Measurements from ENCODE around the gene MBP. TPM values are rescaled to one million over a fixed set of nuclear protein-coding genes. Genes with fewer than 3 reads are reported as not detected.

MBP gene
- polyA plus RNA-seq, 1 experiment = 5.3 TPM

DNA sequence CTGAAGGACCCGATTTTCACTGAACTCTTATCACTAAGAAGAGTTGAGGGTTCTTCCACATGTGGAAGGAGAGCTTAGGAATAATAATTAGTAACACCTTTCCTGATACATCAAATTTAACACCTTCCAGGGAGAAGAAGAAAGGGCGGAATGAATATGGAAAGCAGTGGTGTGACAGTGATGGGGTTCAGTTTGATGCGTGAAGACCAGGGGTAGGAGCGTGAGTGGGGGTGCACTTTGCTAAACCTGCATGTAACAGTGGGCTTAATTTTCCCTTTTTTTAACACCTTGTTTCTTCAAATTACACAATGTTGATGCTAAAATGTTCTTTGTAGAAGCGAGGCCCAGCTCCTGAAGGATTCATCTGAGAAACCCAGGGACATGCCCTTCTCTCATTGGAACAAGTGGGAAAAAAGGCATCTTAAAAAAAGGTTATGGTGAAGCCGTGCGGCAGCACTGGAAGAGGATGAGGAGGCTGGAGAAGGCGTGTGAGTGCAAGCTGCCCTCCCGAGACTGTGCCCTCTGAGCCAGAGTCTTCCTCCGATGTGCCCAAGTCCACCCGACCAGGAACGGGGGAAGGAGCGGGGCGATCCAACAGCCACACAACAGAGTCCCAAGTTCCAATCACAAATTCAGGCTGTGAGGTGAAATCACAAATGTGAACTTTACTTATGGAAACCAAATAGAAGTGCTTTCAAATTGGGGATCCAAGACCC is 80.8 kb downstream of the MBP start:
- no peak for DNase-seq (ENCODE audit: low read depth, low spot score)
- no peak overlapping the region for H3K4me3 ChIP-seq (ENCODE audit: low read depth, low read length)
- TF ChIP-seq, protein P1, sequence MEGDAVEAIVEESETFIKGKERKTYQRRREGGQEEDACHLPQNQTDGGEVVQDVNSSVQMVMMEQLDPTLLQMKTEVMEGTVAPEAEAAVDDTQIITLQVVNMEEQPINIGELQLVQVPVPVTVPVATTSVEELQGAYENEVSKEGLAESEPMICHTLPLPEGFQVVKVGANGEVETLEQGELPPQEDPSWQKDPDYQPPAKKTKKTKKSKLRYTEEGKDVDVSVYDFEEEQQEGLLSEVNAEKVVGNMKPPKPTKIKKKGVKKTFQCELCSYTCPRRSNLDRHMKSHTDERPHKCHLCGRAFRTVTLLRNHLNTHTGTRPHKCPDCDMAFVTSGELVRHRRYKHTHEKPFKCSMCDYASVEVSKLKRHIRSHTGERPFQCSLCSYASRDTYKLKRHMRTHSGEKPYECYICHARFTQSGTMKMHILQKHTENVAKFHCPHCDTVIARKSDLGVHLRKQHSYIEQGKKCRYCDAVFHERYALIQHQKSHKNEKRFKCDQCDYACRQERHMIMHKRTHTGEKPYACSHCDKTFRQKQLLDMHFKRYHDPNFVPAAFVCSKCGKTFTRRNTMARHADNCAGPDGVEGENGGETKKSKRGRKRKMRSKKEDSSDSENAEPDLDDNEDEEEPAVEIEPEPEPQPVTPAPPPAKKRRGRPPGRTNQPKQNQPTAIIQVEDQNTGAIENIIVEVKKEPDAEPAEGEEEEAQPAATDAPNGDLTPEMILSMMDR (IDR thresholded peaks at IDR 0.05; ENCODE audit: low read depth, low read length) = no peak
- H3K27ac ChIP-seq (ENCODE audit: low read depth, low read length) = no peak overlapping the region
- ChIA-PET POLR2A (no interaction called here), CTCF (interaction anchor here (1.4 kb wide), 1 partner anchor 52 kb away, joined by 7 read pairs; no protein-coding TSS in a partner anchor)
- no peaks in the 10 kb centered on the region for H3K27me3 ChIP-seq (ENCODE audit: control insufficient read depth, insufficient read depth, low read length)
- H3K9me3 ChIP-seq (ENCODE audit: control insufficient read depth, insufficient read depth, low read length) = no peaks in the 10 kb centered on the region

DNA sequence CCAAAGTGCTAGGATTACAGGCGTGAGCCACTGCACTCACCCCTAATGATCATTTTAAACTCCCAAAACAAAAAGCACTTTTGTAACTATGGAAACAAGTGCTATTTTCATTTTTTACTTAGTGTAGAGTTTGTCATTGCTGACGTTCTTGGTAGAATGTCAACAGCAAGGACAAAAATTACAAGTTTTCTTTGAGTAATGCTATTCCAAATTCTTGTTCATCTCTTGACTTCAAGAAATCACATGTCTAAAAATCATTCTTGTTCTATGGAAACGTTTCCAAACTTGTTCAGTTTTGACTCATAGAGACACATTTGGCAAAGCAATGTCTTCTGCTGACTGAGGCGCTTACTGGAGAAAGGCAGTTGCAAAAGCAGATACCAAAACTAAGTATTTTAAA is 82.6 kb downstream of the MBP start:
- TF ChIP-seq, protein P1 (IDR thresholded peaks at IDR 0.05; ENCODE audit: low read depth, low read length) = no peak
- no peak for DNase-seq (ENCODE audit: low read depth, low spot score)
- no peaks in the 10 kb centered on the region for H3K27me3 ChIP-seq (ENCODE audit: control insufficient read depth, insufficient read depth, low read length)
- ChIA-PET CTCF (interaction anchor here (0.7 to 1.6 kb wide), 5 partner anchors 11 to 163 kb away, joined by 3 to 9 read pairs (median 4); no protein-coding TSS in a partner anchor), POLR2A (no interaction called here)
- H3K4me3 ChIP-seq (ENCODE audit: low read depth, low read length) = no peak overlapping the region
- no peaks in the 10 kb centered on the region for H3K9me3 ChIP-seq (ENCODE audit: control insufficient read depth, insufficient read depth, low read length)
- no peak overlapping the region for H3K27ac ChIP-seq (ENCODE audit: low read depth, low read length)

DNA sequence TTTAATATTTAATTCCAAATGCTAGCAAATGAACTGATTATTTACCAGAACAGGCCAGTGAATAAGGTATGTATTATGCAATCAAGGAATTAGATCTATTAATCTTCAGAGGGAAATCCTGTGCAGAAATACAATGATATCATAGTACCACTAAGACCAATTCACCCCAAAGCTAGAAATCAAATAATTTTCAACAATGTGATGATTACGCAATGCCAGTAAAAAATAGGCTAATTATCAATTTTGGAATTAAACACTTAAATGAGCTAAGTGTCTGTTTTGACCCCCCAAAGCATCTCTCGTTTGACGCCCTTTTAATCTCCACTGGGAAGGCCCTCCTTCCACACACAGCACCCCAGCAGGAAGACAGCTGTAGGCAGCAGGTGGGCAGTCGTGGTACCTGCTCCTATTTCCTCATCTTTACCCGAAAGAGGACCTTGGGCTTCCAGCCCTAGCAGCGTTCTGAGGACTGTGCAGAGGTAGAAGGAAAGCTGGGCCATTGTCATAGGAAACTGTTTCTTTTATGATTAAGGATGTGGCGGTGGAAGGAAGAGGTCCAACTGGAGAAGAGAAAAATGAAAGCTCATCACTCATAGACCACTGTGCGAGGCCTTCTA is 84.7 kb downstream of the MBP start:
- peaks cover 2% of the 10 kb centered on the region; the same call in 1 of the 2 replicates for H3K9me3 ChIP-seq (ENCODE audit: control insufficient read depth, insufficient read depth, low read length)
- DNase-seq (ENCODE audit: low read depth, low spot score) = no peak
- H3K27me3 ChIP-seq (ENCODE audit: control insufficient read depth, insufficient read depth, low read length) = no peaks in the 10 kb centered on the region
- TF ChIP-seq, protein P1 (IDR thresholded peaks at IDR 0.05; ENCODE audit: low read depth, low read length) = no peak
- no peak overlapping the region for H3K27ac ChIP-seq (ENCODE audit: low read depth, low read length)
- POLR2A ChIA-PET = no interaction called here
- CTCF ChIA-PET = interaction anchor here (2.7 kb wide), 1 partner anchor 47 kb away, joined by 10 read pairs; no protein-coding TSS in a partner anchor
- H3K4me3 ChIP-seq (ENCODE audit: low read depth, low read length) = no peak overlapping the region

DNA sequence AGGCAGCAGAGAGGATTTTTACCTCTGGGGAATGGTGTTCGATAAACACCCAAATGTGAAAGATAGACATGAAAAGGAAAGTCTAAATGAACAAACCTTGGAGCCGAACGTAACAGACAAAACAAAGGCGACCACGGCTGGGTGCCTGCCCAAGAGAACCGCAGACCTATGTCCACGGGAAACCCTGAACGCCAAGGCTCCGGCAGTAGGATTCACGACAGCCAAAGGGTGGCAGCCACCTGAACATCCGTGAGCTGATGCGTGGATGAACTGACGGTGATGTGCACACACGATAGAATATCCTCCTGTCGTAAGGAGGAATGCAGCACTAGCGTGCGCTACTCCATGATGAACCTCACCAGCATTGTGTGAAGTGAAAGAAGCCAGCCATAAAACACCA is 85.6 kb downstream of the MBP start:
- DNase-seq (ENCODE audit: low read depth, low spot score) = no peak
- H3K4me3 ChIP-seq (ENCODE audit: low read depth, low read length) = no peak overlapping the region
- CTCF ChIA-PET = interaction anchor here (0.7 to 2.7 kb wide), 3 partner anchors 8 to 63 kb away, joined by 3 to 10 read pairs (median 4); no protein-coding TSS in a partner anchor
- H3K27me3 ChIP-seq (ENCODE audit: control insufficient read depth, insufficient read depth, low read length) = no peaks in the 10 kb centered on the region
- no peak overlapping the region for H3K27ac ChIP-seq (ENCODE audit: low read depth, low read length)
- POLR2A ChIA-PET = no interaction called here
- TF ChIP-seq, protein P1 (IDR thresholded peaks at IDR 0.05; ENCODE audit: low read depth, low read length) = no peak
- peaks cover 2% of the 10 kb centered on the region; the same call in 1 of the 2 replicates for H3K9me3 ChIP-seq (ENCODE audit: control insufficient read depth, insufficient read depth, low read length)

DNA sequence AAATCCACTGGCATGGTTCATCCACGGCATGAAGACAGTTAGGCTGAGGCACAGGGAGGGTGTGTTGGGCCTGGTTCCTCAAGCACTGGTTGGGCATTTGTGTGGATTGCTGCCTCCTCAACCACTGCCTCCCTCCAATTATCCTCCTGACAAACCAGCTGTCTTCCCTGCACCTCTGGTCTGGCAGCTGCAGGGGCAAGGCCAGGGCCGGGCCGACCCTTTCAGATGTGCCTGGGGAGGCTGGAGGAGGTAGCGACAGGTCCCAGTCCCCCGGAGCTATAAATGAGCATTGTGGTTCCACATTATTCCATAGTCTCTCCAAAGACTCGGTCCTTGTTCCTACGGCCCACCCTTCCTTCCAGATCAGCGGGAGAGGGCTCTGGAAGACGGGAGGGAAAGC is 86.2 kb downstream of the MBP start:
- Histone ChIP-seq H3K9me3 (ENCODE audit: control insufficient read depth, insufficient read depth, low read length) (peaks cover 2% of the 10 kb centered on the region; the same call in 1 of the 2 replicates), H3K4me3 (ENCODE audit: low read depth, low read length) (no peak overlapping the region), H3K27ac (ENCODE audit: low read depth, low read length) (no peak overlapping the region), H3K27me3 (ENCODE audit: control insufficient read depth, insufficient read depth, low read length) (no peaks in the 10 kb centered on the region)
- TF ChIP-seq, protein P1 (IDR thresholded peaks at IDR 0.05; ENCODE audit: low read depth, low read length) = no peak
- CTCF ChIA-PET = interaction anchor here (0.7 to 2.7 kb wide), 4 partner anchors 9 to 245 kb away, joined by 3 to 10 read pairs (median 4); no protein-coding TSS in a partner anchor
- POLR2A ChIA-PET = no interaction called here
- no peak for DNase-seq (ENCODE audit: low read depth, low spot score)

All from AG04450 (cell line).